CD4-positive, alpha-beta T cell treated with Interleukin-15 for 1 hour (primary cell): ENCODE results near the gene UBE4A.
A peak's percentile ranks its signal among the peaks of the same experiment; 100 is the strongest.

ENCODE experiments used
- DNase-seq: peaks from one replicate; pipeline ENCODE4 v3.0.0-alpha.2; 2020

The UBE4A gene

GRCh38 chr11:118341815-118342489 is 17.4 kb upstream of the UBE4A start:
- DNase-seq, result no peak

DNA sequence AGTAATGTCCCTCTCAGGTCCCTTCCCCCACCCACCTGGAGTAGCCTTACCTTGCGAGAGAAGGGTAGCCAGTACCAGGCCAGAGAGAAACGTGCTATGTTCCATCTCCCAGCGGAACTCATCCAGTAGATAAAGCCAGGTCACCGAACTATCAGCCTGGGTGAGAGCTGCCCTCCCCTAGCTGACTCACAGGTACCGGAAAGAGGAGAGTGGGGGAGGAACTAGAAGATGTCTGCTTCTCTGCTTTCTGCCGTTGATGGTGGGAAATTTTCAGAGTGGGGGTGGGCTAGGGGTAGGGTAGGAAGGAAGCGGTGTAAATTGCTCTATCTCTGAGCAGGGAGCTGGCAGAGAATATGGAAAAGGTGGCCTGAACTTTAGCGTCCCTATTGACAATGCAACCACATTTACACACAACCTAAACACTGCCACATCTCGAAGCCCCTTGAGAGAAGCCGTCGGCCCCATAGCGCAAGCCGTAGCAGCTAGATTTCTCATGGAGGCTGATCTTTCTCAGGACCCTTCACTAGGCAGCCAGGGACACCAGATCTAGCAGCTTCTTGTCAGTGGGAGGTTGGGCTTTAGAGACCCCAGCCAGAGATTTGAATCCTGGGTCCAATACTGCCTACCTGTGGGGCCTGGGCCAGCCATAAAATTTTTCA is 16.8 kb upstream of the UBE4A start, which contains the start of gene CD3D:
TSS of gene CD3D (minus strand) at position 203 of the 659 bp plus-strand sequence. CDS start at position 105, 98 bp downstream.
- peak; percentile 64 for DNase-seq

- DNase-seq, result no peak
These were observed 16.2 kb upstream of the UBE4A start for GRCh38 chr11:118343248-118343647.

- peak; percentile 73 for DNase-seq
These were observed 15.4 kb upstream of the UBE4A start, which contains the start of gene CD3G for GRCh38 chr11:118343981-118344515. Gene CD3G (plus strand): TSS chr11:118344344. CDS start chr11:118344424, 80 bp downstream.

DNA sequence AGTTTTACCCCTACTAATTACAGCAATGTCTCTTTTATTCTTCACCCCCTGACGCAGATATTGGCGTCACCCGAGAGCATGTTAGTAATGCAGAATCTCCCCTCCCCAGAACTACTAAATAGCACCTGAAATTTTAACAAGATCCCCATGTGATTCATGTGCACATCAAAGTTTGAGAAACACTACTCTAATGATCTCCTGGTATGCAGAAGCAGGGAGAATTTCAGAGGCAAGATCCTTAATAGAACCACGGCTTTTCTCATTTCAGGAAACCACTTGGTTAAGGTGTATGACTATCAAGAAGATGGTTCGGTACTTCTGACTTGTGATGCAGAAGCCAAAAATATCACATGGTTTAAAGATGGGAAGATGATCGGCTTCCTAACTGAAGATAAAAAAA is 9.9 kb upstream of the UBE4A start:
- no peak for DNase-seq

DNA sequence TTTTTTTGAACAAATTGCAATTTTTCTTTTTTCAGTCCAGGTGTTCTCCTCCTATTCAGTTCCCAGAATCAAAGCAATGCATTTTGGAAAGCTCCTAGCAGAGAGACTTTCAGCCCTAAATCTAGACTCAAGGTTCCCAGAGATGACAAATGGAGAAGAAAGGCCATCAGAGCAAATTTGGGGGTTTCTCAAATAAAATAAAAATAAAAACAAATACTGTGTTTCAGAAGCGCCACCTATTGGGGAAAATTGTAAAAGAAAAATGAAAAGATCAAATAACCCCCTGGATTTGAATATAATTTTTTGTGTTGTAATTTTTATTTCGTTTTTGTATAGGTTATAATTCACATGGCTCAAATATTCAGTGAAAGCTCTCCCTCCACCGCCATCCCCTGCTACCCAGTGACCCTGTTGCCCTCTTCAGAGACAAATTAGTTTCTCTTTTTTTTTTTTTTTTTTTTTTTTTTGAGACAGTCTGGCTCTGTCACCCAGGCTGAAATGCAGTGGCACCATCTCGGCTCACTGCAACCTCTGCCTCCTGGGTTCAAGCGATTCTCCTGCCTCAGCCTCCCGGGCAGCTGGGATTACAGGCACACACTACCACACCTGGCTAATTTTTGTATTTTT is 6.2 kb upstream of the UBE4A start:
- DNase-seq, result no peak

GRCh38 chr11:118358071-118358470 is 1.3 kb upstream of the UBE4A start:
- DNase-seq, result no peak

DNA sequence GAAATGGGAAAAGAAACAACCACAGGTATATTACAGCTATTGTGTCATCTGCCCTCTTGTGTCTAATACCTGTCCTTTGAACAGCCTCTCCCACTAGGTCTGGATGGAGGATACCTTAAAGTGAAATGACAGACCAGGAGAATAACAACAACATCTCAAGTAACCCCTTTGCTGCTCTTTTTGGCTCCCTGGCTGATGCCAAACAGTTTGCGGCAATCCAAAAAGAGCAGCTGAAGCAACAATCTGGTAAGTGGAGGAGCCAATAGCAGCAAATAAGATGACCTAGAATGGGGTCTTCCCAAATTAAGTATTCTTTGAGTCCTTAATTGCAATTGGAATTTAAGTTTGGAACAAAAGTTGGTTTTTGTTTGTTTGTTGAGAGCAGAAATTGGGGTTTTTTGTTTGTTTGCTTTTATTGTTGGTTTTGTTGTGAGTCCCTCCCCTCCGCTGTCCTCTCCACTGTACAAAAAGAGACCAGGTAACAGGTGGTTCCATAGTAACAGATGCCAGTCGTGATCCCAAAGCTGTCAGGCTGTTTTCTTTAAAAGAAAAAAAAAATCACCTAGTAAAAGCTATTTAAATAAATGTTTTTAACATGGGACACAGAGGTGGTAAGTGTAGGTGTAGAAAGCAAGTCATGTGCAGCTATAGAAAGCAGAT is 5.7 kb downstream of the UBE4A start:
- DNase-seq, result no peak

DNA sequence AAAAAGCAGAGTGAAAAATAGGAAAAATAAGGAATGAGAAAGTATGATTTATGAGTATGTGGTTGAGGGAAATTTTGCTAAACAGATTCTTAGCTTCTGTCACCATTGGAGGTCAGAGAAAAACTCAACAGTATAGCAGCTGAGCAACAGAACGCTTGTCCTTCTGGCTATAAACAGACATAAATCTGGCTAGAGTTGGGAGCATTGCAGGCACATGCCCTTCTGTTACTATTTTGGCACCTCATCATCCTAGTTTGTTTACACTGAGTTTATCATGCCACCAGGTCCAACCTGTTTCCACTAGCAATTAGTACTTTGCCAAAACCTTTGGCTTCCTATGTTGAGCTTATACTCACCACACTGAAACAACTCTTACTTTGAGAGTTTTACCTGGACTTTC is 6.9 kb downstream of the UBE4A start:
- DNase-seq, result no peak

DNA sequence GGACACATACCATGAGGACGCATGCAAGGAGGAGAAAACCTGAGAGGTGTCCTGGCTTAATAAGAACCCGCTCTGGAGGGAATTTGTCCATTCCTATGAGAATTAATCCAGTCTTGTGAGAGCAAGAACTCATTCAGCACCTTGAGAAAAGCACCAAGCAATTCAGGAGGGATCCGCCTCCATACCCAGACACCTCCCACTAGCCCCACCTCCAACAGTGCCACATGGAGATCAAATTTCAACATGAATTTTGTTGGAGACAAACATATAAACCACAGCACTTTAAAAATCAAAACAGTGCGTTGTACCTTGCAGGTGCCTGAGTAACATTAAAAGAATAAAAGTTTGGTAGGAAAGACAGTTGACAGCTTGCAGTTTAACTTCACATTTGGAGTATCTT is 11.4 kb downstream of the UBE4A start:
- DNase-seq, result no peak

- DNase-seq, result no peak
These were observed 13.9 kb downstream of the UBE4A start for GRCh38 chr11:118373263-118373662.

DNA sequence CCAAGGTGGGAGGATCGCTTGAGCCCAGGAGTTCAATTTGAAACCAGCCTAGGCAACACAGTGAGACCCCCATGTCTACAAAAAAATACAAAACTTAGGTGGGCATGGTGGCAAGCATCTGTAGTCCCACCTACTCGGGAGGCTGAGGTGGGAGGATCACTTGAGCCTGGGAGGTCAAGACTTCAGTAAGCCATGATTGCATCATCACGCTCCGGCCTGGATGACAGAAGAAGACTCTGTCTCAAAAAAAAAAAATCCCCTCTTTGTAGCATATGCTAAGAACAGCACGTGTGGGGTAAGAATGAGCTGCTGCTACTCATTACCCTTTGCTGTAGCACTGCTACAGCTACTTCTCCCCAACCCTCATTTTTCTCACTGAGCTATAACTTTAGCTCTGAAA is 14.5 kb downstream of the UBE4A start:
- DNase-seq, result no peak

- no peak for DNase-seq
These were observed 15.3 kb downstream of the UBE4A start for GRCh38 chr11:118374729-118375128.

GRCh38 chr11:118375978-118376377 is 16.6 kb downstream of the UBE4A start:
- no peak for DNase-seq

GRCh38 chr11:118379497-118379896 is 20.1 kb downstream of the UBE4A start:
- DNase-seq, result no peak

GRCh38 chr11:118380571-118380970 is 21.2 kb downstream of the UBE4A start:
- no peak for DNase-seq

GRCh38 chr11:118382954-118383353 is 23.6 kb downstream of the UBE4A start:
- no peak for DNase-seq

GRCh38 chr11:118383657-118384056 is 24.3 kb downstream of the UBE4A start:
- no peak for DNase-seq

DNA sequence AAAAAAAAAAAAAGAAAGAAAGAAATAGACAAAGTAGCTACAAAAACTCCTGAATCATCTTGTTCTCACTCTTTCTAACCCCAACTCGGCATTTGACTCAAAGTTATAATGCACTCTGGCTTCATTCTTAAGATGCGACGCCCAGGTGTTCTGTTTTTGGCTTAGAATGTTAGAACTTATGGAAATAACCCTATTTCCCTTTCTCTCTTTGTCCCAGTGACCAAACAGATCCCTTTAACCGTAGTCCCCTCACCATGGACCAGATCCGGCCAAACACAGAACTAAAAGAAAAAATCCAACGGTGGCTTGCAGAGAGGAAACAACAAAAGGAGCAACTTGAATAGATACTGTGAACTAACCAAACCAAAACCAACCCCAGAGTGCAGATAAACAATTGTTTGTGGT is 36.7 kb downstream of the UBE4A start:
- DNase-seq, result no peak

DNA sequence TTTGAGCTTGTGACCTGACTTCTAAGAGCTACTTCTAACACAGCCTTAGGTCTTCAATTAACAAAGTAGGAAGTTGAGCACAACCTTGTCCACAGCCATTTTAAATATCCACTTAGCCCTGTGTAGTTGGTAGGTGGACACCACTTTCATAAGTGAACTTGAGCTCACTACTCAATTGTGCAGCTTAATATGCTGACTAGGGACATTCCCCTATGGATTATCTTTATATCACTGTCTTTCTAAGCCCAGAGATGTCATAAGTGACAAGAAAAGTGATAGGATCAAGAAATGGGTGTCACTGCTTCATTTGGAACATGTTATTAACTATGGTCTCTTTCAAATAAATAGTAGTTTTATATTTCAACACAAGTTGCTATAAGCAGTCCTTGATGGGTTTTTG is 38.0 kb downstream of the UBE4A start:
- DNase-seq, result no peak

- peak; percentile 82 for DNase-seq
These were observed 39.6 kb downstream of the UBE4A start for GRCh38 chr11:118398791-118399559.

GRCh38 chr11:118401151-118401879 is 41.9 kb downstream of the UBE4A start, which contains the start of gene ATP5MG:
Gene ATP5MG (plus strand): TSS chr11:118401606. CDS start chr11:118401666, 60 bp downstream.
- DNase-seq, result peak; percentile 93
